Activated CD4-positive, alpha-beta T cell treated with anti-CD3 and anti-CD28 coated beads, Interleukin-2, Interleukin-4, amounts not matched to agents 100 ng/mL and 50 ng/mL, durations not matched to agents 16 hours and 8 hours (primary cell): ENCODE results near the gene KRT1.

Source experiments
- DNase-seq: peaks from one replicate; pipeline ENCODE4 v3.0.0-alpha.2; 2020; ENCODE audit warnings: low spot score

KRT1 gene

GRCh38 chr12:52659951-52660350, 20.3 kb downstream of the KRT1 start:
- no peak for DNase-seq

- DNase-seq: no peak
These were observed 20.8 kb downstream of the KRT1 start for GRCh38 chr12:52659395-52659794.

GRCh38 chr12:52658196-52658595, 22.0 kb downstream of the KRT1 start:
- DNase-seq: no peak

- DNase-seq: no peak
These were observed 22.8 kb downstream of the KRT1 start for GRCh38 chr12:52657250-52657902.

GRCh38 chr12:52656616-52657015, 23.6 kb downstream of the KRT1 start:
- no peak for DNase-seq

GRCh38 chr12:52655720-52656124, 24.5 kb downstream of the KRT1 start:
- DNase-seq: no peak

- no peak for DNase-seq
These were observed 25.0 kb downstream of the KRT1 start for GRCh38 chr12:52655251-52655650.

GRCh38 chr12:52651726-52652261, 28.4 kb downstream of the KRT1 start, which contains the start of gene KRT2:
TSS of gene KRT2 (minus strand) at chr12:52652211. CDS start at chr12:52652142, 69 bp downstream.
- no peak for DNase-seq

GRCh38 chr12:52650520-52651081, 29.6 kb downstream of the KRT1 start:
- DNase-seq: no peak

- no peak for DNase-seq
These were observed 31.1 kb downstream of the KRT1 start for GRCh38 chr12:52649066-52649465.

GRCh38 chr12:52648012-52648550, 32.1 kb downstream of the KRT1 start:
- DNase-seq: no peak

- no peak for DNase-seq
These were observed 32.6 kb downstream of the KRT1 start for GRCh38 chr12:52647601-52648000.

GRCh38 chr12:52646613-52647012, 33.6 kb downstream of the KRT1 start:
- DNase-seq: no peak

- DNase-seq: no peak
These were observed 34.2 kb downstream of the KRT1 start for GRCh38 chr12:52645982-52646381.

GRCh38 chr12:52645120-52645761, 35.0 kb downstream of the KRT1 start:
- peak; percentile 16 for DNase-seq

- DNase-seq: no peak
These were observed 36.2 kb downstream of the KRT1 start for GRCh38 chr12:52644078-52644415.

- DNase-seq: no peak
These were observed 36.8 kb downstream of the KRT1 start for GRCh38 chr12:52643233-52644077.

- DNase-seq: no peak
These were observed 38.7 kb downstream of the KRT1 start for GRCh38 chr12:52641468-52641867.

- no peak for DNase-seq
These were observed 42.9 kb downstream of the KRT1 start for GRCh38 chr12:52637299-52637698.

- no peak for DNase-seq
These were observed 43.5 kb downstream of the KRT1 start for GRCh38 chr12:52636592-52637258.

- DNase-seq: no peak
These were observed 44.0 kb downstream of the KRT1 start for GRCh38 chr12:52636189-52636588.
